H9 (cell line): ENCODE data around the gene HTRA3. TPM values are rescaled to one million over a fixed set of nuclear protein-coding genes. Genes with fewer than 3 reads are reported as not detected.

ENCODE experiments used
- DNase-seq: peaks from one replicate; pipeline ENCODE4 v3.0.0-alpha.2; 2017
- H2AFZ ChIP-seq: one replicate; pipeline ENCODE4 v1.6.1; 2013; ENCODE audit warnings: mild to moderate bottlenecking, low read length, control low read depth, moderate library complexity
- H2AK5ac ChIP-seq: 2 replicates; pipeline ENCODE4 v1.6.1; 2013; ENCODE audit warnings: low read length, control low read depth, mixed read lengths; ENCODE audit not compliant: insufficient read length
- H2BK120ac ChIP-seq: one replicate; pipeline ENCODE4 v1.6.1; 2013; ENCODE audit warnings: low read depth, mild to moderate bottlenecking, low read length, control low read depth, inconsistent platforms; ENCODE audit not compliant: poor library complexity, severe bottlenecking
- H2BK12ac ChIP-seq: 2 replicates; pipeline ENCODE4 v1.6.1; 2013; ENCODE audit warnings: low read length, control low read depth, mixed read lengths, low read depth; ENCODE audit not compliant: insufficient read length
- H2BK15ac ChIP-seq: 2 replicates; pipeline ENCODE4 v1.6.1; 2013; ENCODE audit warnings: low read depth, low read length, control low read depth
- H2BK20ac ChIP-seq: one replicate; pipeline ENCODE4 v1.6.1; 2013; ENCODE audit warnings: low read depth, mild to moderate bottlenecking, low read length, control low read depth, inconsistent platforms; ENCODE audit not compliant: poor library complexity, severe bottlenecking
- H2BK5ac ChIP-seq: 2 replicates; pipeline ENCODE4 v1.6.1; 2013; ENCODE audit warnings: low read length, control low read depth, mixed read lengths; ENCODE audit not compliant: insufficient read length
- H3K14ac ChIP-seq: 2 replicates; pipeline ENCODE4 v1.6.1; 2013; ENCODE audit warnings: low read length, control low read depth; ENCODE audit not compliant: insufficient read depth
- H3K18ac ChIP-seq: 2 replicates; pipeline ENCODE4 v1.6.1; 2013; ENCODE audit warnings: low read depth, mild to moderate bottlenecking, mixed read lengths, low read length, control low read depth; ENCODE audit not compliant: insufficient read length
- H3K23ac ChIP-seq: 2 replicates; pipeline ENCODE4 v1.6.1; 2013; ENCODE audit warnings: low read length, control low read depth, mixed read lengths, low read depth; ENCODE audit not compliant: insufficient read length
- H3K23me2 ChIP-seq: 2 replicates; pipeline ENCODE4 v1.6.1; 2013; ENCODE audit warnings: low read depth, mild to moderate bottlenecking, mixed read lengths, low read length, control low read depth; ENCODE audit not compliant: insufficient read length, poor library complexity, severe bottlenecking
- H3K27ac ChIP-seq: 2 replicates; pipeline ENCODE4 v1.5.1; 2013; ENCODE audit warnings: low read length, control low read depth, mixed read lengths, low read depth; ENCODE audit not compliant: insufficient read length
- H3K27me3 ChIP-seq: 2 replicates; pipeline ENCODE4 v1.6.1; 2013; ENCODE audit warnings: low read length, control low read depth, inconsistent platforms; ENCODE audit not compliant: insufficient read depth
- H3K4ac ChIP-seq: 2 replicates; pipeline ENCODE4 v1.6.1; 2013; ENCODE audit warnings: low read depth, mild to moderate bottlenecking, control low read depth, inconsistent platforms, low read length, moderate library complexity
- H3K4me1 ChIP-seq: 2 replicates; pipeline ENCODE4 v1.6.1; 2013; ENCODE audit warnings: low read length, control low read depth, inconsistent platforms; ENCODE audit not compliant: insufficient read depth
- H3K4me2 ChIP-seq: 2 replicates; pipeline ENCODE4 v1.6.1; 2013; ENCODE audit warnings: low read length, control low read depth, mixed read lengths; ENCODE audit not compliant: insufficient read length, insufficient read depth
- H3K56ac ChIP-seq: 2 replicates; pipeline ENCODE4 v1.6.1; 2013; ENCODE audit warnings: low read depth, mild to moderate bottlenecking, mixed read lengths, low read length, control low read depth; ENCODE audit not compliant: insufficient read length
- H3K79me1 ChIP-seq: 2 replicates; pipeline ENCODE4 v1.6.1; 2013; ENCODE audit warnings: low read depth, mild to moderate bottlenecking, moderate library complexity, low read length, control low read depth, inconsistent platforms; ENCODE audit not compliant: insufficient read depth, poor library complexity, severe bottlenecking
- H3K79me2 ChIP-seq: 2 replicates; pipeline ENCODE4 v1.6.1; 2013; ENCODE audit warnings: low read length, control low read depth, inconsistent platforms; ENCODE audit not compliant: insufficient read depth
- H3K9ac ChIP-seq: 2 replicates; pipeline ENCODE4 v1.6.1; 2013; ENCODE audit warnings: low read length, control low read depth, mixed read lengths; ENCODE audit not compliant: insufficient read length; ENCODE audit errors: extremely low read depth
- H3K9me3 ChIP-seq: one replicate; pipeline ENCODE4 v1.6.1; 2013; ENCODE audit warnings: low read depth, low read length, inconsistent platforms; ENCODE audit not compliant: control insufficient read depth
- H3T11ph ChIP-seq: one replicate; pipeline ENCODE4 v1.6.1; 2013; ENCODE audit warnings: mild to moderate bottlenecking, low read length, control low read depth, inconsistent platforms
- H4K20me1 ChIP-seq: one replicate; pipeline ENCODE4 v1.6.1; 2013; ENCODE audit not compliant: control insufficient read depth, insufficient read length, insufficient read depth
- H4K5ac ChIP-seq: 2 replicates; pipeline ENCODE4 v1.6.1; 2013; ENCODE audit warnings: low read depth, mild to moderate bottlenecking, mixed read lengths, low read length, control low read depth; ENCODE audit not compliant: insufficient read length
- H4K8ac ChIP-seq: replicated peaks from 2 replicates; pipeline ENCODE4 v1.6.1; 2013; ENCODE audit warnings: low read length, control low read depth, mixed read lengths, low read depth; ENCODE audit not compliant: insufficient read length
- H4K91ac ChIP-seq: 2 replicates; pipeline ENCODE4 v1.6.1; 2013; ENCODE audit warnings: low read depth, mild to moderate bottlenecking, moderate library complexity, mixed read lengths, low read length, control low read depth; ENCODE audit not compliant: insufficient read length
- H3K27ac Mint-ChIP-seq, 3 experiments: 2 replicates in 2 of 3; 3 replicates in 1 of 3; pipeline ENCODE4 v1.8.0; 2020 to 2021; ENCODE audit warnings: mixed read lengths in 3 of 3, mild to moderate bottlenecking in 1 of 3, moderate library complexity in 1 of 3
- H3K27me3 Mint-ChIP-seq: 2 replicates; pipeline ENCODE4 v1.8.0; 2021; ENCODE audit warnings: low read depth, mild to moderate bottlenecking, moderate library complexity, mixed read lengths
- H3K36me3 Mint-ChIP-seq, 3 experiments: 2 replicates in 2 of 3; 3 replicates in 1 of 3; pipeline ENCODE4 v1.8.0; 2020 to 2021; ENCODE audit warnings: low read depth in 3 of 3, mixed read lengths in 3 of 3; ENCODE audit not compliant: insufficient read depth in 1 of 3
- H3K4me1 Mint-ChIP-seq, 2 experiments: 2 replicates each; pipeline ENCODE4 v1.8.0; 2020; ENCODE audit warnings: mixed read lengths in 2 of 2
- H3K4me3 Mint-ChIP-seq, 2 experiments: 2 replicates in 1 of 2; 3 replicates in 1 of 2; pipeline ENCODE4 v1.8.0; 2020 to 2021; ENCODE audit warnings: mild to moderate bottlenecking in 2 of 2, mixed read lengths in 2 of 2, moderate library complexity in 1 of 2
- H3K9me3 Mint-ChIP-seq, 2 experiments: 2 replicates in 1 of 2; 3 replicates in 1 of 2; pipeline ENCODE4 v1.8.0; 2020; ENCODE audit warnings: mild to moderate bottlenecking in 2 of 2, mixed read lengths in 2 of 2, moderate library complexity in 1 of 2
- WGBS: extraction: QIAGEN DNeasy Blood & Tissue Kit; methylation state at CpG from one replicate; pipeline ENCODE4 v1.1.7; 2013; ENCODE audit warnings: missing lambda C conversion rate, low lambda C conversion rate, mixed read lengths; ENCODE audit not compliant: insufficient read length; ENCODE audit errors: extremely low coverage; 5-methylcytosine and 5-hydroxymethylcytosine counted together
- total RNA-seq: library from RNA; stranded (reverse); gene quantifications from 2 replicates; pipeline ENCODE4 v1.2.1, GENCODE V29; 2021
- TF ChIP-seq, protein P1 (sequence below): fragments of 200-600 bp; sonication (generic); conservative IDR thresholded peaks from 3 replicates; pipeline ENCODE4 v1.8.0; 2021; ENCODE audit warnings: antibody characterized with exemption, mild to moderate bottlenecking

HTRA3 gene
- total RNA-seq, 1 experiment from 2014 or later = 3.0 TPM

DNA sequence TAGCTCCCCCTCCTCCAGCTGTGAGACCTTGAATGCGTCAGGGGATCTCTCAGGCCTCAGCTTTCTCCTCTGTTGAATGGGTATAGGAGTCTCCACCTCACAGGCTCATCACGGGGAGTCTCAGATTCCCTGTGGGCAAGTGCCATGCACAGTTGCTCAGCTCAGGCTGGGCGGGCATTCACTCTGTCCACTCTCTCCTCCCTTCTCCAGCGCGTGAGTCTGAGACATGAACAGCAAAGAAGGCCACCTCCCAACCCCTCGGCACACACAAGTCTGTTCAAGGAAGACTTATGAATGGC, 60.0 kb downstream of the HTRA3 start:
- Histone ChIP-seq H3K14ac (no peak overlapping the region), H3K79me1 (no peaks in the 10 kb centered on the region), H3K23me2 (no peaks in the 10 kb centered on the region), H2AFZ (no peak overlapping the region), H3K23ac (no peak overlapping the region), H3K79me2 (no peaks in the 10 kb centered on the region), H3K9ac (no peak overlapping the region), H3K4me1 (no peaks in the 10 kb centered on the region), H4K8ac (no peak overlapping the region), H3K56ac (no peak overlapping the region), H2BK20ac (no peak overlapping the region), H2BK5ac (no peak overlapping the region), H3T11ph (no peak overlapping the region), H3K18ac (no peak overlapping the region), H3K9me3 (no peaks in the 10 kb centered on the region), H4K5ac (no peak overlapping the region), H2BK120ac (no peak overlapping the region), H3K4ac (no peak overlapping the region), H2BK12ac (no peak overlapping the region), H3K27ac (no peak overlapping the region), H2AK5ac (no peak overlapping the region), H4K20me1 (no peaks in the 10 kb centered on the region), H3K4me2 (no peak overlapping the region), H4K91ac (no peak overlapping the region), H2BK15ac (no peak overlapping the region), H3K27me3 (no peaks in the 10 kb centered on the region)
- Mint-ChIP-seq H3K36me3 (no peaks in the 10 kb centered on the region; a peak in 1 of 7 replicates), H3K27ac (no peak overlapping the region; a peak in 1 of 7 replicates), H3K9me3 (peaks cover 0 to 5% of the 10 kb centered on the region in 2 experiments; a peak in 3 of 5 replicates), H3K4me3 (no peak overlapping the region), H3K4me1 (peaks cover 0 to under 1% of the 10 kb centered on the region in 2 experiments; a peak in 2 of 4 replicates), H3K27me3 (peaks cover 9% of the 10 kb centered on the region)
- WGBS = no CpG with 5 or more reads among the region's 6 CpGs
- TF ChIP-seq, protein P1, sequence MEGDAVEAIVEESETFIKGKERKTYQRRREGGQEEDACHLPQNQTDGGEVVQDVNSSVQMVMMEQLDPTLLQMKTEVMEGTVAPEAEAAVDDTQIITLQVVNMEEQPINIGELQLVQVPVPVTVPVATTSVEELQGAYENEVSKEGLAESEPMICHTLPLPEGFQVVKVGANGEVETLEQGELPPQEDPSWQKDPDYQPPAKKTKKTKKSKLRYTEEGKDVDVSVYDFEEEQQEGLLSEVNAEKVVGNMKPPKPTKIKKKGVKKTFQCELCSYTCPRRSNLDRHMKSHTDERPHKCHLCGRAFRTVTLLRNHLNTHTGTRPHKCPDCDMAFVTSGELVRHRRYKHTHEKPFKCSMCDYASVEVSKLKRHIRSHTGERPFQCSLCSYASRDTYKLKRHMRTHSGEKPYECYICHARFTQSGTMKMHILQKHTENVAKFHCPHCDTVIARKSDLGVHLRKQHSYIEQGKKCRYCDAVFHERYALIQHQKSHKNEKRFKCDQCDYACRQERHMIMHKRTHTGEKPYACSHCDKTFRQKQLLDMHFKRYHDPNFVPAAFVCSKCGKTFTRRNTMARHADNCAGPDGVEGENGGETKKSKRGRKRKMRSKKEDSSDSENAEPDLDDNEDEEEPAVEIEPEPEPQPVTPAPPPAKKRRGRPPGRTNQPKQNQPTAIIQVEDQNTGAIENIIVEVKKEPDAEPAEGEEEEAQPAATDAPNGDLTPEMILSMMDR = no peak
- no peak for DNase-seq
